OCI-LY1 (cell line): Measurements from ENCODE around the gene SERPINB8.

Experiments used
- EZH2 ChIP-seq: fragments of 200-600 bp; sonication (generic), shearing (Covaris generic); IDR thresholded peaks from 2 replicates; pipeline ENCODE4 v1.8.0; 2017; ENCODE audit warnings: borderline replicate concordance, mixed run types, mild to moderate bottlenecking, antibody characterized with exemption, low read length, moderate library complexity, mixed read lengths
- TF ChIP-seq, protein P1 (sequence below): fragments of 200-600 bp; sonication (generic), shearing (Covaris generic); IDR thresholded peaks from 2 replicates; pipeline ENCODE4 v1.5.1; 2017; ENCODE audit warnings: mild to moderate bottlenecking, antibody characterized with exemption, low read length, moderate library complexity, mixed read lengths

DNA sequence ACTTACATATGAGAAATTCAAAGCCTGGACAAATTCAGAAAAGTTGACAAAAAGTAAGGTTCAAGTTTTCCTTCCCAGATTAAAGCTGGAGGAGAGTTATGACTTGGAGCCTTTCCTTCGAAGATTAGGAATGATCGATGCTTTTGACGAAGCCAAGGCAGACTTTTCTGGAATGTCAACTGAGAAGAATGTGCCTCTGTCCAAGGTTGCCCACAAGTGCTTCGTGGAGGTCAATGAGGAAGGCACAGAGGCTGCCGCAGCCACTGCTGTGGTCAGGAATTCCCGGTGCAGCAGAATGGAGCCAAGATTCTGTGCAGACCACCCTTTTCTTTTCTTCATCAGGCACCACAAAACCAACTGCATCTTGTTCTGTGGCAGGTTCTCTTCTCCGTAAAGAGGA lies 17.0 kb downstream of the SERPINB8 start:
- TF ChIP-seq, protein P1, sequence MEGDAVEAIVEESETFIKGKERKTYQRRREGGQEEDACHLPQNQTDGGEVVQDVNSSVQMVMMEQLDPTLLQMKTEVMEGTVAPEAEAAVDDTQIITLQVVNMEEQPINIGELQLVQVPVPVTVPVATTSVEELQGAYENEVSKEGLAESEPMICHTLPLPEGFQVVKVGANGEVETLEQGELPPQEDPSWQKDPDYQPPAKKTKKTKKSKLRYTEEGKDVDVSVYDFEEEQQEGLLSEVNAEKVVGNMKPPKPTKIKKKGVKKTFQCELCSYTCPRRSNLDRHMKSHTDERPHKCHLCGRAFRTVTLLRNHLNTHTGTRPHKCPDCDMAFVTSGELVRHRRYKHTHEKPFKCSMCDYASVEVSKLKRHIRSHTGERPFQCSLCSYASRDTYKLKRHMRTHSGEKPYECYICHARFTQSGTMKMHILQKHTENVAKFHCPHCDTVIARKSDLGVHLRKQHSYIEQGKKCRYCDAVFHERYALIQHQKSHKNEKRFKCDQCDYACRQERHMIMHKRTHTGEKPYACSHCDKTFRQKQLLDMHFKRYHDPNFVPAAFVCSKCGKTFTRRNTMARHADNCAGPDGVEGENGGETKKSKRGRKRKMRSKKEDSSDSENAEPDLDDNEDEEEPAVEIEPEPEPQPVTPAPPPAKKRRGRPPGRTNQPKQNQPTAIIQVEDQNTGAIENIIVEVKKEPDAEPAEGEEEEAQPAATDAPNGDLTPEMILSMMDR: no peak
- TF ChIP-seq EZH2: no peak
